SK-N-MC (cell line): ENCODE measurements around the gene SERPIND1.

ENCODE experiments used
- DNase-seq: peaks from one replicate; pipeline ENCODE4 v3.0.0-alpha.2; 2011; ENCODE audit warnings: low read depth, low spot score
- H3K27ac ChIP-seq: fragments of 200-600 bp; sonication (generic); 2 replicates; pipeline ENCODE4 v1.5.1; 2016; ENCODE audit warnings: mixed run types
- H3K36me3 ChIP-seq: fragments of 200-600 bp; sonication (generic); 2 replicates; pipeline ENCODE4 v1.6.1; 2017; ENCODE audit warnings: antibody characterized with exemption, low read length, mixed read lengths; ENCODE audit not compliant: insufficient read depth
- H3K4me3 ChIP-seq: fragments of 200-600 bp; sonication (generic); 2 replicates; pipeline ENCODE4 v1.5.1; 2016
- H3K9ac ChIP-seq: fragments of 200-600 bp; sonication (generic); 2 replicates; pipeline ENCODE4 v1.8.0; 2017; ENCODE audit warnings: mixed run types, mixed read lengths; ENCODE audit not compliant: insufficient read length
- H3K9me3 ChIP-seq: fragments of 200-600 bp; sonication (generic); 2 replicates; pipeline ENCODE4 v1.6.1; 2017; ENCODE audit warnings: low read depth, mild to moderate bottlenecking, antibody characterized with exemption, low read length, moderate library complexity, mixed read lengths
- EZH2 ChIP-seq: fragments of 200-600 bp; sonication (generic); IDR thresholded peaks from one replicate; pipeline ENCODE4 v1.6.1; 2017; ENCODE audit warnings: antibody characterized with exemption
- FOXP2 ChIP-seq: optimal IDR thresholded peaks from 2 replicates; pipeline ENCODE3; 2011; ENCODE audit warnings: mild to moderate bottlenecking, moderate library complexity; ENCODE audit not compliant: insufficient read depth; ENCODE audit errors: extremely low read length, control extremely low read depth
- POLR2AphosphoS5 ChIP-seq: IDR thresholded peaks from 2 replicates; pipeline ENCODE4 v1.6.1; 2012; ENCODE audit warnings: mild to moderate bottlenecking, low read depth, low read length, borderline replicate concordance

Gene SERPIND1

DNA sequence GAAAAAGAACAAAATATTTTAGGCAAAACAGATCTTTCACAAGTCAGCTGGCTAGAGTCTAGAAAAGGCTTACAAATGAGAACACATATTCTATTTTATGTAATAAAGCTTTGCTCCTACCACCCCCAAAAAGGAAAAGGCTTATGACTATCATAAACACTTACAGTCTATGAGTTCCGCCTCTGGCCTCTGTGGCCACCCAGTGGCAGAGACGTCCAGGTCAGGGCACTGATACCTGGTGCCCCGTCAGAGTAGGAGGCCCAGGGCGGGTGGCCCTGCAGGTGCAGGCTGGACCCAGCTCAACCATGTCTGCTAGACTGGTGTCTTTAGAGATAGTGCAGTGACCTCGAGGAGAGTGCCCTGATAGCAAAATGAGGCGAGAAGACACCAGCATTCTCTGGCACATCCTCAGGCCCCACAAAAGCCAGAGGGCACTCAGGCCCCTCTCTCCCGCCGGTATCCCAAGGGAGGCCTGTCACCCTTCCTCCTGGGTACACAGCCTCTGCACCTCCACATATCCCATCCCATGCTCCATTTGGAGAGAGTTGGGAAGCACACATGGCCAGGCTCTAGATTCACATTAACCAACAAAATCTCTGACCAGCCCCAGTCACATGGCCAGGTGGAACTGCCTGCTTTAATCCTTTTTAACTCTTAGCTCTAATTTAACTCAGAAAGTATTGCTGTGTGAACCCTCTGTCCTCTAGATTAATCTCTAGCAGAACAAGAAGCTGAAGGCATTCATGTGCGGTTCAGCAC, 27.3 kb upstream of the SERPIND1 start:
- Histone ChIP-seq H3K27ac (no peak overlapping the region), H3K36me3 (peaks cover 12% of the 10 kb centered on the region), H3K9ac (no peak overlapping the region), H3K9me3 (no peaks in the 10 kb centered on the region), H3K4me3 (no peak overlapping the region)
- DNase-seq: no peak
- TF ChIP-seq FOXP2 (no peak), EZH2 (no peak), POLR2AphosphoS5 (no peak)

- no peaks in the 10 kb centered on the region for H3K9me3 ChIP-seq
- DNase-seq: no peak
- TF ChIP-seq FOXP2 (no peak), EZH2 (no peak), POLR2AphosphoS5 (no peak)
- H3K36me3 ChIP-seq: peaks cover 6% of the 10 kb centered on the region
- H3K4me3 ChIP-seq: no peak overlapping the region
- no peak overlapping the region for H3K9ac ChIP-seq
- H3K27ac ChIP-seq: no peak overlapping the region
Observed at GRCh38 chr22:20747223-20747622, 26.7 kb upstream of the SERPIND1 start.

- TF ChIP-seq POLR2AphosphoS5: no peak
- TF ChIP-seq FOXP2: no peak
- TF ChIP-seq EZH2: no peak
- H3K27ac ChIP-seq: no peak overlapping the region
- H3K9ac ChIP-seq: no peak overlapping the region
- DNase-seq: no peak
- no peaks in the 10 kb centered on the region; the same call in 1 of the 2 replicates for H3K36me3 ChIP-seq
- H3K4me3 ChIP-seq: no peak overlapping the region
- H3K9me3 ChIP-seq: no peaks in the 10 kb centered on the region
Observed at GRCh38 chr22:20748082-20748481, 25.8 kb upstream of the SERPIND1 start.

DNA sequence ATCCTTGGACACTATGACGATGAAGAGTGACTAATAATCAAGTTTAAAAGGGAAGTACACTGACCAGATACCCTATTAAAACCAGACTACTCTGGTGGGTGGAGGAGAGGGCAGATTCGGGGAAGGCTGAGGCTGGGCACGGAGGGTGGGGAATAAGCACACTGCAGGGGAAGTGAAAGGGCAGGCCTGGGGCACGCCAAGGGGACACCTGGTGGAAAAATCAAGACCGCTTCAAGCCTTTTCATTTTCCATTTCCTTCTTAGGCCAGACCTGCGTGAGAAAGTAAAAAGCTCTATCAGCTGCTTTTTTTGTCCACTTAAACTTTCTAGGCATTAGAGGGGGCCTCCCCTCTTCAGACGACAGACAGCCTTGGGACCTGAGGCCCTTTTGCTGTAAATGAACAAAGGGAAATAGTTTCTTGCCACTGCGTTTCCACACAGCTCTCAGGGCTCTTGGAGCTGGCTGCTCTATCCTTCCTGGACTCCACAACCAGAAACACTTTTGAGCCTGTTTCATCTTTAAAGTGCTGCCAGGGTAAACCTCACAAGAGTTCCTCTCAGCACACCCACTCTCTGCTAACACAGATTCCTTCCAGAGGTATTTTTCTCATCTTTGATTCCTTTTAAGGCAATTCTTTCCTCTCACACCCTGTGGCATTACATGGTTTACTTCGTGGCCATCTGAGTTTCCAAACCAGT, 25.0 kb upstream of the SERPIND1 start:
- H3K27ac ChIP-seq: no peak overlapping the region
- no peak for DNase-seq
- H3K9ac ChIP-seq: no peak overlapping the region
- no peaks in the 10 kb centered on the region; the same call in 1 of the 2 replicates for H3K36me3 ChIP-seq
- H3K9me3 ChIP-seq: no peaks in the 10 kb centered on the region
- no peak overlapping the region for H3K4me3 ChIP-seq
- TF ChIP-seq EZH2 (no peak), POLR2AphosphoS5 (no peak), FOXP2 (no peak)

DNA sequence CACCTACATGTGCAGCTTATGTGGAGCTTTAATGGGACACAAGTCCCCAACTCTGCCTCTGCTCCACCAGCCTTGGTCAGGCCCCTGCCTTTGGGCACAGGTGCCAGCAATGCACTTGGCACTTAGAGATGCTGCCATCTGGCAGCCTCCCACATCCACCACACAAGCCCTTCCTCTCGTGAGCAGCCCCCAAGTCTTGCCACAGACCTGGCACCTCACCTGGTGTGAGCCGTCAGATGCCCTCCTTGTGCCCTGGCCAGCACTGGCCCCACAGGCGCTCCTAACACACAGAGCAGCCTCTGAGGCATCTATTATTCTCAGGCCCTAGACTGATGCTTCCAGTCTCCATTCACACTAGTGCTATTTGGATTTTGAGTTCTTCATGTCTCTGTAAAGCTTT, 24.5 kb upstream of the SERPIND1 start:
- Histone ChIP-seq H3K9ac (no peak overlapping the region), H3K36me3 (no peaks in the 10 kb centered on the region; the same call in 1 of the 2 replicates), H3K4me3 (no peak overlapping the region), H3K27ac (no peak overlapping the region), H3K9me3 (no peaks in the 10 kb centered on the region)
- no peak for TF ChIP-seq POLR2AphosphoS5
- TF ChIP-seq FOXP2: no peak
- no peak for TF ChIP-seq EZH2
- DNase-seq: no peak

DNA sequence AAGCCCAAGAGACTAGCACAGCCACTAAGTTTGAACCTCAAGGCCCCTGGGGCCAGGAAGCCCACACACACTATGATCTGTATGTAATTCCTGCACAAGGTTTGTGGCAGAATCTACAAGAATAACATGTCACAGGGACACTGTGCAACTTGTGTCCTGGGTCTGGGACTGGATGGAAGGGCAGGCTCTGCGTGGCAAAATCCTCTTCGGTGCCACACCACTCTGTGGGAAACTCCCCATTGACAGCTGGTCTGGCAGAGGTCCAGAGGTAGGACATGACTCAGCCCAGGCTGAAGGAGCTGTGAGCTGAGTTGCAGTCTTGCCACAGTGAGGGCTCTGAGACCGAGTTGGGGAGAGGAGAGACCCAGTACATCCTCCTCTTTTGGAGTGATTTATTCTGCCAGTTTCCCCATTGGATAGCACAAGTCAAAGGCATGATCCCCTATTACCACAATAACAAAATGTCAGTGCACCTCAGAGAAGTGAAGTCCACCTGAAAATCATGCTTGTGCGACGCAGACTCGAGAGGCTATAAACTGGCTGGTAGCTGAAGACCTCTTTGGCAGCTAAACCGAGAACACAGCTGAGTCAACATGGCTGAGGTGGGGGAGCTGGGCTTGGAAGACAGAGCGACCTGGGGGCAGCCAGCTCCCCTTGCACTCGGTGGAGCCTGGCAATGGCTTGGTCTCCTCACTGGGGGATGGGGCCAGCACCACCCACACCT, 23.3 kb upstream of the SERPIND1 start:
- no peak overlapping the region for H3K27ac ChIP-seq
- TF ChIP-seq FOXP2: no peak
- no peak for TF ChIP-seq EZH2
- no peak overlapping the region for H3K4me3 ChIP-seq
- H3K36me3 ChIP-seq: no peaks in the 10 kb centered on the region; the same call in 1 of the 2 replicates
- H3K9me3 ChIP-seq: no peaks in the 10 kb centered on the region
- H3K9ac ChIP-seq: no peak overlapping the region
- no peak for DNase-seq

DNA sequence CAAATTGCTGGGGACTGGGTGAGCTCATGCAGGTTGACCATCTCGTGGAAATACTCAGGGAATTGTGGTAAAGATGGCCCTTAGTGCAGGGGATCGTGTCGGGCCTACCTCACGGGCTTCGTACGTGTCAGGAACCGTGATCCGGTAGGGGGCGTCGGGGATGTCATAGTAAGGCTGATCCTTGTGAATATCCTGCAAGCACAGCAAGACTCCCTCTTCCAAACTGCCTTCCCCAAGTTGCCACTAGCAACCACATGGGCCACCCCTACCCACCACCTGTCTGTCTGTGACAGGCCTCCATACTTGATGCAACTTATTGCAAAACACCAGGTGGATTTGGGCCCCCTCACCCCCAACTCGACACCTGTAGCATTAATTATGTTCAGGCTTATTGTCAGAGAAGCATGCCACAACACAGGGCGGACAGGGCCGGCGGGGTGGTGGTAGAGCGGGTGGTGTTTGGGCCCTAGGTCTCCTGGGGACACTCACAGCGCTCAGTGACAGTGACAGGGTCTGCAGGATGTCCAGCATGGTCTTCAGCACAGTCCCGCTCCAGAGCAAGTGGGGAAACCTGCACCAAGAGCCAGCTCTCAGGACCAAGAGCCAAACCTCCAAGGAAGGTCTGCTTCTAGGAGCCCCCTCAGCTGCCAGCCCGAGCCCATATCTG, 22.6 kb upstream of the SERPIND1 start:
- Histone ChIP-seq H3K27ac (no peak overlapping the region), H3K4me3 (no peak overlapping the region), H3K36me3 (no peaks in the 10 kb centered on the region; the same call in 1 of the 2 replicates), H3K9me3 (no peaks in the 10 kb centered on the region), H3K9ac (no peak overlapping the region)
- TF ChIP-seq POLR2AphosphoS5: no peak
- TF ChIP-seq FOXP2: no peak
- TF ChIP-seq EZH2: no peak
- no peak for DNase-seq

DNA sequence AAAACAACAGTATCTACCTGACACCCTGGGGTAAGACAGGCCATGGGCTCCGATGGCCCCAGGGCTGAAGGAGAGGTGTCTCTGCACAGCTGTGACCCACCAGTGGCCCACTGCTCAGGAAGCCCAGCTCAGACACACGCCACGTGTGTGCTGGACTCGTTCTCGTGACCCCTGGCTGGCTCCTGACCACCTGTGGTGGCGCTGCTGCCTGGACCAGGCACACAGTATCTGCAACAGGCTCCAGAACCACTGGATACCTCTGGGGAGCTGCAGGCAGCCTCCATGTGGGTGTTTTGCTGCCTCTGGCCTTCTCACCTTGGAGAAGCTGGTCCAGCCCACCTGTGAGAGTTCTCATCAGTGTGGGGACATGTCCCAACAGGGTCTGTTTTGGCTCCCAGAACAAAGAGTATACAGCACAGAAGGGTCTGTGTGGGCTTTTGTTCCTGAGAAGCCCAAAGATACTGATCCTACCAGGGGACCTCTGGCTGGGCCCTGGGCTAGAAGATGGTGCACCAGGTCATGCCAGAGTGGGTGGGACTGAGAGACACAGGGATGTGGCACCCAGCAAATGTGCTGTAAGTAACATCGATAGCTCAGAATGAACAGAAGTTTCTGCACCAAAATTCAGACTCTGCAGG, 21.7 kb upstream of the SERPIND1 start:
- Histone ChIP-seq H3K27ac (no peak overlapping the region), H3K9ac (no peak overlapping the region), H3K36me3 (no peaks in the 10 kb centered on the region; the same call in 1 of the 2 replicates), H3K4me3 (no peak overlapping the region), H3K9me3 (no peaks in the 10 kb centered on the region)
- no peak for DNase-seq
- no peak for TF ChIP-seq EZH2
- TF ChIP-seq FOXP2: no peak
- no peak for TF ChIP-seq POLR2AphosphoS5
